NCI-H748 (cell line): ENCODE data around the gene TAF8.
"Not testable (repeated sequence)": the region's sequence is repeated elsewhere in the genome, so short reads cannot be mapped to it uniquely, and the experiment has no call there.

Source experiments
- DNase-seq: peaks from one replicate; lab custom pipeline; 2025; ENCODE audit not compliant: unreplicated experiment; lab: John Stamatoyannopoulos, UW

Gene TAF8

DNA sequence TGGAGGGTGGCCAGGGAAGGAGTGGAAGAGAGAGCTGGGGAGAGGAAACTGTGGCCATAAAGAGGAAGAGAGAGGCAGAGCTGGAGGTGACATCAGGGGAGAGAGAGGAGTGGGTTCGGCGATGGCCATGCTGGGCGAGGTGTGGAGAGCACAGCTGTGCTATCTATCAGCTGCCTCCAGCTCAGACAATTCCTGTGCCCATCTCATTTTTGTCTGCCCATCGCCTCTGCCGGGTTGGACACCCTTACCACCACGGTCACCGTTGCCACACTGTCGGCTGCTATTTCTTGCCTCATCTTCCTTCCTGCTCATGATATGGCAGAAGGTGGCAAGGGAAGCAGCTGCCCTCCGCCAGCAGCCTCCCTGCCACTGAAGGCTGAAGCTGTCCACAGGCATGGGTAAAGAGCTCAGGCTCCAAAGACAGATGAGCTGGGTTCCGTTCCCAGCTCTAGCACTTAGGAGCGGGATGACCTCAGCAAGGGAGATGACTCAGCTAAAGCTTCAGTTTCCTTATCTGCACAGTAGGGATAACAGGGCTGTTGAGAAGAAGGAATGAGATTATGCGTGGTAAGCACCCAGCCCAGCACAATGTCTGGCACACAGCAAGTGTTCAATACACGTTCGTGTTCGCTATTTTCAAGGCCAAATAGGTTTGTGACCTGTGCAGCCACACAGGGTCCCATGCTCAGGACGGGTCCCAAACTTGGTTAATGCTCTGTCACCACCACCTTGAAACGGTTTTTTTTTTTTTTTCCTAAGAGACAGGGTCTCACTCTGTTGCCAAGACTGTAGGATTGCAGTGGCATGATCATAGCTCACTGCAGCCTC lies 21.9 kb upstream of the TAF8 start:
- DNase-seq, result no peak

DNA sequence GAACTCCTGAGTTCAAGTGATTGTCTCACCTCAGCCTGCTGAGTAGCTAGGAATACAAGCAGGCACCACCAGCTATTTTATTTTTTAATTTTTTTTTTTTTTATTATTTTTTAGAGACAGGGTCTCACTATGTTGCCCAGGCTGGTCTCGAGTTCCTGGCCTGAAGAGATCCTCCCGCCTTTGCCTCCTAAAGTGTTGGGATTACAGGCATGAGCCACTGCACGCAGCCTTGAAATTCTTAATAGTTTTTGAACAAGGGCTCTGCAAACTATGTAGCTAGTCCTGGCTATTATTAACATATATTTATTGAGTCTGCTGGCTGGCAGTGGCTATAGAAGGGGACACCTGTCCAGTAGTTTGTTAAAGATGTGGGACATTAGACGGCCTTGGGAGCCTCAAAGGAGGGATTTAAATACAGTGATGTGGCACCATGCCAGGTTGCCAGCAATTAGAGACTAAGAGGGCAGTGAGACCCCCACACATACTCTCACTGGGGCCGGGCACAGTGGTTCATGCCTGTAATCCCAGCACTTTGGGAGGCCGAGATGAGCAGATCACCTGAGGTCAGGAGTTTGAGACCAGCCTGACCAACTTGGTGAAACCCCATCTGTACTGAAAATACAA lies 21.1 kb upstream of the TAF8 start:
- DNase-seq, result no peak

DNA sequence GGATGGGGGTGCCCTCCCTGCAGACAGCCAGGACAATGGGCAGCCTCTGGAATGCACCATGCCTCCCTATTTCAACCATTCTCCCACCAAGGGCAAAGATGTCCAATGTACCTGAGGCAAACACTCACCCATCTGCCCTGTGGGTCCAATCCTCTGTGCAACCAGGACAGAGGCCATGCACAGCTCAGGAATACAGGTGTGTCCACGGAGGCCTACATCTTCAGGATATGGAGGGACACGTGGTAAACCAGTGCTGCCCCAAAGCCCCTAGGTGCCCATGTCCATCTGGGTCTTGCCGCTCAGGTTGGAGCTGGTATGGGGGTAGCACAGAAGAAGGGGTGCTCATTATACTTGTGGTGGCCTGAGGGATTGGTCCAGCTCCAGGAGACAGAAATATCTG lies 20.4 kb upstream of the TAF8 start:
- DNase-seq, result no peak

DNA sequence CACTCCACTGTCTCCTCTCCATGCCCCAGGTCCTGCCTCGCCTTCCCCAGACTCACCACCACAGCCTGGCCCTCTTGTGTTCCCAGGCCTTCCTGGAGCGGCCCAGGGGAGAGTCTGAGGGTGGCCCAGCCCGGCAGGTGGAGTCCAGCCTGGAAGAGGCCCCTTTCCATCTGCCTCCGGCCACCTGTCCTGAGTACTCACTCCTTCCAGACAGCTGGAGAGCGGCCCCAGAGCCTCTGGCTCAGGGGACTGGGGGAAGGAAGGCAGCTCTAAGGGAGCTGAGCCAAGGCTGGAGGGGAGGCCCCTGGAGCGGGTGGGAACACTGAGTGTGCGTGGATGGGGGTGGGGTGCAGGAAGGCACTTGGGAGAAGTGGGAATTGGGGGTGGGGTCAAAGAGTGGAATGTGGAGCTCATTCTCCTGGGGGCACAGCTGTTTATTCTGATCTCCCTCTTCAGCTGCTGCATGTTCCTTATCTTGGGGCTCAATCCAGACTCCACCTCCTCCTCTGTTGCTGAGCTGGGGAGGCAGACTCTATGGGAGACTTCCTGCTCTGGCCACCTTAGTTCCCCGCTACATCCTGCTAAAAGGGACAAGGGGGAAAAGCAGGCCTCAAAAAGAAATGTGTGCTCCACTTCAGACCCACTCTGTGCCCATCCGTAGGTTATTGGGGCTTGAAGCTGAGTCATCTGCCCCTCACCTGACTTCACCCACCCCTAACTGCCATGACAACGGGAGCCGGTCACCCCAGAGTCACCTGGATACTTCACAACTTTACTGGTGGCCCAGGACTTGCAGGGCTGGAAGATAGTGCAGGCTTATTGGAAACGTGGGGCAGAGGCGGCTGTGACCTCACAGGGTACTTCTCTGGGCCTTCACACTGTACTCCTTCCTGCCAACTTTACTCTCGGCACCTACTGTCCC lies 19.5 kb upstream of the TAF8 start:
- no peak for DNase-seq

DNA sequence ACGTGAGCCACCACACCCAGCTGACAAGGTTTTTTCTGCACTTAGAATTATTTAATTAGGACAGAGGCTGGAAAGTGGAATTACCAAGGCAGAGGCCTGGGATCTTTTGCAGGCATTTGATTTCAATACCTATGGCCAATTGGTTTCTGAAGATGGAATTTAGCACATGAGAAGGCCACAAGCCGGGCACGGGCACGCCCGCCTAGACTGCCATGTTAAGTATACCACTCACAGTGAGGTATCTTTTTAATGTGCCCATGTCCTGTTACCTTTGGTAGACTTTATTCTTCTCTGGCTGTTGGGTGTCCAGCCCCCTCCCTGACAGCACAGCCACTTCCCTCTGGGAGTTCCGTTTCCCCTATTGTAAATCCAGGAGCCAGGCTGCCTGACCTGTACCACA lies 18.0 kb upstream of the TAF8 start:
- DNase-seq, result no peak

DNA sequence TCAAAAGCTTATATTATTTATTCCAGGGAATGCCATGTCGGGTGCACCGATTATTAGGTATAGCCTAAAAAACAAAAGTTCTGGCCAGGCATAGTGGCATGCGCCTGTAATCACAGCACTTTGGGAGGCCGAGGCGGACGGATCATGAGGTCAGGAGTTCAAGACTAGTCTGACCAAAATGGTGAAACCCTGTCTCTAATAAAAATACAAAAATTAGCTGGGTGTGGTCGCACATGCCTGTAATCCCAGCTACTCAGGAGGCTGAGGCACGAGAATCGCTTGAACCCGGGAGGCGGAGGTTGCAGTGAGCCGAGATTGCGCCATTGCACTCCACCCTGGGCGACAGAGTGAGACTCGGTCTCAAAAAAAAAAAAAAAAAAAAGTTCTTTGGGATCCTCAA lies 12.7 kb upstream of the TAF8 start:
- not testable (repeated sequence) for DNase-seq

DNA sequence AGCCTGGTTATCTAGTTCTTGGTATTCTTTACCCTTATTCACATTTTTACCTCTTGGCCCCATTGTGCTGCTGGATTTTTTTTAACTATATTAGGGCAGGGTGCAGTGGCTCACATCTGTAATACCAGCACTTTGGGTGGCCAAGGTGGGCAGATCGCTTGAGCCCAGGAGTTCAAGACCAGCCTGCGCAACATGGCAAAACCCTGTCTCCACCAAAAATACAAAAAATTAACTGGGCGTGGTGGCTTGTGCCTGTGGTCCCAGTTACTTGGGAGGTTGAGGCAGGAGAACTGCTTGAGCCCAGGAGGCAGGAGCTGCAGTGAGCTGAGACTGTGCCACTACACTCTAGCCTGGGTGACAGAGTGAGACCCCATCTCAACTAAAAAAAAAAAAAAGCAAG lies 12.2 kb upstream of the TAF8 start:
- DNase-seq, result no peak

DNA sequence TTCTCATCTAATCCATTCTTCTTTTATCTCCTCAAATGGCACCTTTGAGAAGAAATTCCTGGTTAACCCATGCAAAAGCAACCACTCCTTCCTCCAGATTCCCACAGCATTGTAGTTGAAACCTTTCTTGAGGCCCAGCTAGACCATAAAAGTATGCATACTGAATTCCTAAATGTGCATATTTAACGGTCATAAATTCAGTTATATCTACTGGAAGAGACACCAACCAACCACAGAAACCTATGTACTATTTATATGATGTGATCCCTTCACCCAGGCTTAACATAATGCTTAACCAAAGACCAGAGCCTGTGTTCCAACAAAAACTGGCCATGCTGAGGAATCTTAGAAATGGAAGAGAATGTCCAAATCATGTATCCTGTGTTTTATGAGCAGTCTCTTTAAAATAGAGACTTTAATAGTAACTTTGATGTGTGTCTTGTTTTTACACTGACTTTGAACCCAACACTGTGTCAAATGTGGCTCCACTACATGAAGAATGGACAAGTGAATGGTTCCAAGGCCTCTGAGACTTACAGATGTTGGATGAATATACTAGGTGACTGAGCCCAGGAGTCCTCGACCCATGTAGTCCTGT lies 11.4 kb upstream of the TAF8 start:
- DNase-seq, result no peak

DNA sequence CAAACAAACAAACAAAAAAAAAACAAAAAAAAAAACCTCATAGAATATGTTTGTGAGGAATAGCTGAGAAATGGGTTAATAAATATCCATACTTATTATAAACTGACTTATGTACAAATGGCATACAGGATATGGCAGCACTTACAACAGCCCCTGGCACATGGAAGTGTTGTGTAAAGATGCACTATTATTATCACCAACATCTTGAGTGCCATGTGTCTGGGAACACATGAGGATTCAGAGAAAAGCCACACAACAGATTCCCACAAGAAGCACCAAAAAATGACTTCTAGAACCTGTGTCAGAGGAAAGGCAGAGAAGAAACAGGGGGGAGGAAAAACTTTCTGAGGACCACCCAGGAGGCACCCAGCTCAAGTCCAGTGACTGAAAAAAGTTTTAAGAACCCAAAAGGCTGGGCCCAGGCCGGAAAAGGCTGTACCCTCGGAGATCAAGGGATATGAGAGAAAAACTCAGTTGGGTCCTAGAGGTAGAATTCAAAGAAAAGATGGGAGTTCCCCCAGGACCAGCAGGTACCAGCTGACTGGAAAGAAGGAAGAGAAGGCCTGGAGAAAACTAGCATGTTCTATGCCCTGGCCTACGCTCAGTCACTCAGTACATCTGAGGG lies 9.4 kb upstream of the TAF8 start:
- no peak for DNase-seq

DNA sequence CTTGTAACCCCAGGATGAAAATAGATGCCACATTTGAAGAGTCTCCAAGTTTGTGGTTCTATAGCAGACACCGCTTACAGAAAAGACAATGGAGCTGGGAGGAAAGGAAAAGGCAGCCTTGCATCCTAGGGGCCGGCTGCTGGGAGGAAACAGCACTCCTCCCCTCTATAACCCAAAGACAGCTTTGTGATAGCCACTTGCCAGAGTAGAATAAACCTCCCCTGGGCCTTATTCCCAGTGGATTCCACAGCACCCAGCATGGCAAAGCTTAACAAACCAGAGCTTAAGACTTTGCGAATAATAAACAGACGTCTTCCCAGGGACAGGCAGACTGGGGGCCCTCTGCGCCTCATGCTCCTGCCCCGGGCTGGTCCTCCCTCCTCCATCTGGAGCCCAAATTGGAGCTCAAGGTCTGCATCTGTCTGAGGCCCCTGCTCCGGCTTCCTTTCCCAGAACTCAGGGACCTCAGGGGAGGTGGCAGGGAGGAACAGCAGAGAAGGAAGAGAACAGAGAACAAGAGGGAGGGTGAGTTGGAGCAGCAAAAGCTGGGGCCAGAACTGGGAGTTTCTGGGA lies 8.8 kb upstream of the TAF8 start:
- DNase-seq, result no peak

DNA sequence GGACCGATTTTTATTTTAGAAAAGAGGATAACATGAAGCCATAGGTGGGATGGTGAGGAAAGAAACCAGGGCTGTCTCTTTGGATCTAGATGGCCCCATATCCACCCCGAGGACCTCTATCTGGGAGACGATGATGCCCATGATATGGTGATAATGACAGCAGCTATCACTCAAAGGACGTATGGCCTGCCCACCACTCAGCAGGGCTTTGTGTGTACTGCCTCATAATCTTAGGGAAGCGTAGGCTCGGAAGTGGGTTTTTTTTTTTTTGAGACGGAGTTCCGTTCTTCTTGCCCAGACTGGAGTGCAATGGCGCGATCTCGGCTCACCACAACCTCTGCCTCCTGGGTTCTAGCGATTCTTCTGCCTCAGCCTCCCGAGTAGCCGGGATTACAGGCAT lies 8.2 kb upstream of the TAF8 start:
- DNase-seq, result no peak

DNA sequence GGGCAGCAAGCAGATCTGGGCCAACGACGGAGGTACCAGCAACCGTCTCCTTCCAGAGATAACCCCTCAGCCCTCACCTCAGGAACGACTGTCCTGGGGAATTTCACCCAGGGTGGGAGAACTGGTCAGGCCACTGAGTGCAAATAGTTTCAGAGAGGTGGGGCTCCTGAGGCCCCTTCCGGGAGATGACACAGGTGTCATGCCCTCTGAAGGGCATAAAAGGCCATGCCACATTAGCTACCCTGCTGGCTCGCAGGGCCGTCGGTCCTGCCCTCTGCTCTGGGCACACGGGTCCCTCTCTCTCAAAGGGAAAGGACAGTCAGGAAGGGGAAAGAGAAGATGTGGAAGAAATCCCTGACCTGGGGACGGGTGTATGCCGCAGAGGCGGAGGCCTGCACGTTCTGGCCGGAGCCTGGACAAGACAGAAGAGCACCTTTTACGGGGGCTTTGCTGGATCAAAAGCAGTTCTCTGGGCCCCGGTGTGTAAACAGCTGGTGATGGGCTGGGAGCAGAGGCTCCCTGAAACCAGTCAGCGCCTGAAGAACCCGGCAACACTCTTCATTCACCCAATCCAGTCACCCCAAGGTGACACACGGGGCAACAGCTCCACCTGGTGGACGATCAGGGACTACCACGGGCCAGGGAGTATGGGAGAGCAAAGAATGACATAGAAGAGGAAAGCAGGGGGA lies 6.4 kb upstream of the TAF8 start:
- peak; percentile 84 for DNase-seq

DNA sequence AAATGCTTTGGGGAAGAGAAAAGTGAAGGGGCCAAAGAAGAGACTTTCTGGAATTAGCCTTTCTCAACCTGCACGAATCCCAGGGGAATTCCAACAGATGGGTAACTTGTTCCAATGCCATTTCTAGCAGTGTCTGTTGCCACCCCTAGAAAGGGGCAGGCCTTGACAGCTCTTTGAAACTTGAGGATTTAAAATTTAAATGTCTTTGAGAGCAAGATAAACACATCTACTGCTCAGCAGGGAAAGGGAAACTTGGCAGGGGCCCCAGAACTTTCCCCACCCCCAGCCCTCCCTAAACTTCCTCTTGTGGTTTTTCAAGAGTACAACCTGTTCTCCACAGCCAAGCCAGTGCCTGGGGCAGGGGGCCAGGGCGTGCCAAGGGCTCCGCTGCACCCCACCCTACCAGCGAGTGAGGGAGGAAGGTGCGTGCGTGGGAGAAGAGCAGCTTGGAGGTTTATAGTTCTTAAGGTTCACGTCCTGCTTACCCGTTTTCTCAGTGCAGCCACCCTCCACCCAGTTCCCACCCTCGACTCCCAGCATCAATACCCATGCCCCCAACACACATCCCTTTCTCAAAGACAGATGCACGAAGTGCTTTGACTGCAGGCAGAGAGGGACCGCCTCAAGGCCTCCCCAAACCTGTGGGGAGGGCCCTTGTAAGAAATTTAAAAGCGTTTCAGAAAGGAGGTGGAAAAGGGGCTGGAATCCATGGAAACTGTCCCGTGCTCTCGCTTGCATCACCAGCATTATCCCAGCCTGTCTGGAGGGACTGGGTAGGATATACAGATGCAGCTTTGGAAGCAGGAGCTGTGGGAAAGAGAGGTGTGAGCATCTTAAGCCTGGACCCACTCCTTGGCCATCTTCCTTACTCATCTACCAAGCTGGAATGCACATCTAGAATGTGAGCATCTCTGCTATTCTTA lies 4.5 kb upstream of the TAF8 start:
- peak; percentile 52 for DNase-seq

DNA sequence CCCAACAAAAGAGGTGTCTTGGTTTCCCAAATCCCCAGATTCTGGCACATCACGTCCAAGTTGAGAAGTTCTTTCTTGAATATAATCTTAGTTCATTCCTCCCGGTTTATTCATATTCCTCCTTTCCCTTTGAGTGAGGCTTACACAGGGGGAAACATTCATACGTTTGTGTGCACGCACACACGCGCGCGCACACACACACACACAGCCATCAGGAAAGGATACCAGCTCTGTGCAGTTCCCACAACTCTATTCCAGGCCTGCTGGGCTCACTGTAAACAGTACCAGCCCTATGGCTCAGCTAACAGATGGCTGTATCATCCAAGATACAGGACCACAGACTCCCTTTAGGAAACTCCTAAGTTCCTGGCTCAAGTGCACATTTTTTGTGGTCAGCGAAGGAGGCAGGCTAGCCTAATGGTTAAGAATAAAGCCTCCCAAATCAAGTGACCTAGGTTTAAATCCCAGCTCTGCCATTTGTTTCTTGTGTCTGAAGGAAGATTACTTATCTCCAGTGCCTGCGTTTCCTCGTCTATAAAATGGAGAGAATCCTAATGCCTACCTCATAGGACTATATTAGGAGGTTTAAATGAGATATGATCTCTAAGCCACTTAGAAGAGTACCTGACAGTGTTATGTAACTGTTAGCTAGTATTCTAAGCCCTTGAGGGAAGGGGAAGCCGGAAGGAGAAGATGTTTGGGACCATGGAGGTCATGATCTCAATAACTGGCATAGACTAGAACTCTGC lies 3.7 kb upstream of the TAF8 start:
- DNase-seq, result no peak

DNA sequence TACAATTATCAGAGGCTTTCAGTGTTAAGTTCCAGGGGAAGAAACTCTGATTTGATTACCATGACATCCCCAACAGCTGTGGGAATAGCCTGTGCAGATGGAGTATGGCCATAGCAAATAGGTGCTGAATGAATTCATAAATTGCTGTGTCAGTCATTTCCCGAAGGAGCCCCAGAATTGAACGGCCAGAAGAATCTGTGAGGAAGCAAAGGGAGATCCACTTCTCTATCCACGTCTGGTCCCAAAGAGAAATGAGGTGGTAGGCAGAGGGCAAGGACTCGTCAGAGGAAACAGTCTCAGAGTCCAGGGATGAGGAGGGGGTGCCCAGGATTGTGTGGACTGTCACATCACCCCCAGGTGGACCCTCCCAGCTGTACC lies 3.1 kb upstream of the TAF8 start:
- no peak for DNase-seq

DNA sequence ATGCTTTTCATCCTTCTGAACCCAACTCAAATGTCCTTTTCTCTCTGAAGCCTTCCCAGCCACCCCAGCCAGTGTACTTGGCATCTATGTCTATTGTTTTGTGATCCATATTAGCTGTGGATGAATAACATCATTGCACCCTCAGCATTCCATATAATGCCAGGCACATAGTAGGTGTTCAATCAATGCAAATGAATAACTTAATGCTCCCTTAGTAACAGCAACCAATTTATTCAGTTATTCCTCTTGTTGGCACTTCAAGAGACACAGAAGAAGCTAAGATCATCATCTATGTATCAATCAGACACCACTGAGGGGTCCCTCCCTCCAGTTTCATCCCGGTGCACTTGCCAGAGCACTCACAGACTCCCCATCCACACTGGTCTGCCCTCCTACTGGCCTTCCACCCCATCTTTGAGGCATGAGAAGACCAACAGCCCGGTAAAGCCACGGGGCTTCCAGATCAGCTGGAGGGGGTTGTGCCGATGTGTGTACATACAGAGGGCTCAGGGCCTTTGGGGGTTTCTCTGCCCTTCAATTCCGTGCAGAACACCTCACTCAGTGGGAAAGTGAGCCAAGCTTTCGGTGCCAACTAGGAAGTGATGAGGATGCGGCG lies 2.4 kb upstream of the TAF8 start:
- no peak for DNase-seq

DNA sequence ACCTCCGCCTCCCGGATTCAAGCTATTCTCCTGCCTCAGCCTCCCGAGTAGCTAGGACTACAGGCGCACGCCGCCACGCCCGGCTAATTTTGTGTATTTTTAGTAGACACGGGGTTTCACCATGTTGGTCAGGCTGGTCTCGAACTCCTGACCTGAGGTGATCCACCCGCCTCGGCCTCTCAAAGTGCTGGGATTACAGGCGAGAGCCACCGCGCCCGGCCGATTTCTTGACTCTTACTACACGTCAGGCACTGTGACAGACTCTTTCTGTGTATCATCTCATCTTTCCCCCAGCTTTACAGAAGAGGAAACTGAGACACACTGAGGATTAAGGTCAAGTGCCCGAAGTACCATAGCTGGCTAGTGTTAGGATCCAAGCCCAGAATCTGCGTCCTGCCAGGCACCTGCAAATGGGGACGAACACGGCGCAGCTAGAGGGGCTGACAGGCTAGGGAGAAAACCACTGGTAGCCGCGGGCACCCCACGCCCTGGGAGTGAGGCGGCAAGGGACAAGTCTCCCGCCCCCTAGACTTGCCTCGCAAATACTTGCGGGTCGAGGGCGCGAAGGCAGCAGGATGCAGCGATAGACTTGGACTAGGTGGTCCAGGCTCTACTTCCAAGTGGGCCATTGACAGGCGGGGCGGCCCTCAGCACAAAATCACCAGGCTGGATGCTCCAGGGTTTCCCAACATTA lies 1.1 kb upstream of the TAF8 start:
- no peak for DNase-seq
